Stimulated activated CD8-positive, alpha-beta memory T cell treated with anti-CD3 and anti-CD28 coated beads, Interleukin-15, amount 100 ng/mL, for 48 hours (primary cell): ENCODE results near the gene KICS2.
"Not testable (repeated sequence)": the region's sequence is repeated elsewhere in the genome, so short reads cannot be mapped to it uniquely, and the experiment has no call there.

Experiments used
- DNase-seq, 2 donors: peaks; one replicate each; pipeline ENCODE4 v3.0.0-alpha.2; 2020; ENCODE audit warnings: low read depth in 2 of 2

KICS2 gene

GRCh38 chr12:64222009-64222765 lies at the start of gene KICS2:
Gene KICS2 (minus strand): TSS chr12:64222296. CDS start chr12:64222237, 59 bp downstream.
- peak; percentile 85 to 88 for DNase-seq

- DNase-seq = no peak
Observed at GRCh38 chr12:64270411-64270810, 48.3 kb upstream of the KICS2 start.

GRCh38 chr12:64269161-64269560 lies 47.1 kb upstream of the KICS2 start:
- no peak for DNase-seq

GRCh38 chr12:64268409-64268808 lies 46.3 kb upstream of the KICS2 start:
- DNase-seq = no peak

- DNase-seq = no peak
Observed at GRCh38 chr12:64265839-64266238, 43.7 kb upstream of the KICS2 start.

GRCh38 chr12:64261813-64262212 lies 39.7 kb upstream of the KICS2 start:
- DNase-seq = no peak

GRCh38 chr12:64258576-64258975 lies 36.5 kb upstream of the KICS2 start:
- DNase-seq = no peak

- no peak for DNase-seq
Observed at GRCh38 chr12:64256166-64256800, 34.2 kb upstream of the KICS2 start.

GRCh38 chr12:64255249-64255648 lies 33.2 kb upstream of the KICS2 start:
- DNase-seq = no peak

GRCh38 chr12:64253356-64253755 lies 31.3 kb upstream of the KICS2 start:
- DNase-seq = no peak

- DNase-seq = no peak
Observed at GRCh38 chr12:64252681-64253080, 30.6 kb upstream of the KICS2 start.

GRCh38 chr12:64243809-64244208 lies 21.7 kb upstream of the KICS2 start:
- no peak for DNase-seq

GRCh38 chr12:64240781-64241180 lies 18.7 kb upstream of the KICS2 start:
- DNase-seq = no peak

- no peak for DNase-seq
Observed at GRCh38 chr12:64237382-64237781, 15.3 kb upstream of the KICS2 start.

GRCh38 chr12:64236549-64236948 lies 14.5 kb upstream of the KICS2 start:
- DNase-seq = no peak

- no peak for DNase-seq
Observed at GRCh38 chr12:64232196-64232595, 10.1 kb upstream of the KICS2 start.

- DNase-seq = no peak
Observed at GRCh38 chr12:64229796-64230195, 7.7 kb upstream of the KICS2 start.

- DNase-seq = no peak
Observed at GRCh38 chr12:64229240-64229639, 7.1 kb upstream of the KICS2 start.

- DNase-seq = no peak
Observed at GRCh38 chr12:64225626-64226025, 3.5 kb upstream of the KICS2 start.

- DNase-seq = peak; percentile 8 to 25
Observed at GRCh38 chr12:64221651-64222008, 466 bp downstream of the KICS2 start.

GRCh38 chr12:64220046-64220445 lies 2.0 kb downstream of the KICS2 start:
- DNase-seq = no peak

GRCh38 chr12:64219145-64219544 lies 3.0 kb downstream of the KICS2 start:
- DNase-seq = no peak

- no peak for DNase-seq
Observed at GRCh38 chr12:64218597-64218996, 3.5 kb downstream of the KICS2 start.

GRCh38 chr12:64217643-64218042 lies 4.5 kb downstream of the KICS2 start:
- DNase-seq = not testable (repeated sequence)
